Posterior cingulate gyrus (tissue), 11 donors: ENCODE measurements around the gene SATB2.

ENCODE experiments used
- DNase-seq, 10 donors: peaks; one replicate each; pipeline versions ENCODE4 v3.0.0 to v3.0.0-alpha.2; 2020 to 2021; ENCODE audit warnings: mixed read lengths in 3 of 10
- intact Hi-C: fragments of 100-400 bp; cut with DNase I; formaldehyde crosslinking; loops from one replicate; pipeline ENCODE4 v1.15.1; 2023

The SATB2 gene

GRCh38 chr2:199302851-199303250 lies 154.9 kb downstream of the SATB2 start:
- no peak for DNase-seq
- intact Hi-C loops: no loop called here

GRCh38 chr2:199288424-199288823 lies 169.3 kb downstream of the SATB2 start:
- intact Hi-C loops: no loop called here
- DNase-seq: no peak

DNA sequence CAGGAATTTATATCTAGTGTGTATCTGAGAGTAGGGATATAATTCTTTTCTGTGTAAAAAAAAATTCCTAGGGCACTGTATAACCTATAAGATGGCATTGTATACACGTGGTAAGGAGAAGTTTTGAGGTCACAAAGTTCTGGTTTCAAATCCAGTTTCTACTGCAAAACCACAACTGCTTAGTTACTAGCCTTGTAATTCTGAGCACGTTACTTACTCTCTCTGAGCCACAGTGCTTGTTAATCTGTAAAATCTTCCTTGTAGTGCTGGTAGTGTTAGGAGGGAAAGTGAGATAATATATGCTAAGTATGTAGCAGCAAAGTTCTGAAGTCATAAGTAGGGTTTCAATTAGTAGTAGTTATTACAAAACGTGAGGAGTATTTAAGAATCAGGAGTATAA lies 175.4 kb downstream of the SATB2 start:
- intact Hi-C loops: no loop called here
- no peak for DNase-seq

- DNase-seq: no peak
- intact Hi-C loops: no loop called here
Measured at GRCh38 chr2:199279146-199279545, 178.6 kb downstream of the SATB2 start.

DNA sequence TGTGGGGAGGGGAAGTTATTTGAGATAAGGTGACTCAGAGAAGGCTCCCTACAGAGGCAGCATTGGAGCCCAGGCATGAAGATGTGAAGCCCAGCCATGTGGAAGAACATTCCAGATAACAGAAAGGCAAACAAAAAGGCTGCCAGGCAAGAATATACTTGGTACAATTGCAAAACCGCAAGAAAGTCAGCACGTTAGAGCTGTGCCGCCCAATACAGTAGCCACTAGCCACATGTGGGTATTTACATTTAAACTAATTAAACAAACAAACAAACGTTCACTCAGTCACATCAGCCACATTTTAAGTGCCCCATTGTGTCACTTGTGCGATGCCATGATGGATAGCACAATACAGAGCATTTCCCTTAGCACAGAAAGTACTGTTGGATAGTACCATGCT lies 179.6 kb downstream of the SATB2 start:
- DNase-seq: no peak
- intact Hi-C loops: no loop called here

- no peak for DNase-seq
- intact Hi-C loops: no loop called here
Measured at GRCh38 chr2:199273042-199273511, 184.7 kb downstream of the SATB2 start.

DNA sequence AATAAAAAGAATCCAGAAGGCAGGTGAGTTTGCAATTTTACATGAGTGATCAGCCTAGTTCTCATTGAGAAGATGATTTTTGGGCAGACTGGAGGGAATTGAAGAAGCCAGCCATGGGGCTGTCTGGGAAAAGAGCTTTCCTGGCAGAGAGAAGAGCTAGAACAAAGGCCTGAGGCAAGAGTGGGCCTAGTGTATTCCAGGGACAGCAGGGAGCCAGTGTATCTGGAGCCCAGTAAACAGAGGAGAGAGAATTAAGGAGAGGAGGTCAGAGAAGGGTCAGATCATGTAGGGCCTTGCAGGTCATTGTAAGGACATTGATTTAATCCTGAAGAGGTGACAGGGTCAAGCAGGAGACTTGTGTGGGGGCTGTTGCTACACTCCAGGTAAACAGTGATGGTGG lies 195.8 kb downstream of the SATB2 start:
- intact Hi-C loops: no loop called here
- no peak for DNase-seq

DNA sequence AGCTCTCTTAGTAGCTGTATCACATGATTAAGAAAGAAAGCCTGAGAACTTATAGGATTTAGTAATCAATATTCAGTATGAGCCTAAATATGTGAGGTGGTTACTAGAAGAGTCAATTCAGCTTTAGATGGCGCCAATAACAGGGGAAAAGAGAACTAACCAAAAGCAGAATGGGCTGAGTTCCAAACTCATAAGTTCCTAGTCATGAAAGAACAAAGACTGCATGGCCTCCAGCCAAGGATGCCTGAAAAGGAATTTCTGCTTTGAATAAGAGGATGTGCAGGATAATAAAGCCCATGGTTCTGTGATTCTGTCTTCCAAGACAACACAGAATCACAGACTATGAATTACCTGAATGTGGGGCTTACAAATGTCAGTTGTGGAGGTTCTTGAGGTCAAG lies 196.5 kb downstream of the SATB2 start:
- DNase-seq: peak in 2 of 10 donors; percentile 14 to 37
- intact Hi-C loops: no loop called here

GRCh38 chr2:199259671-199260070 lies 198.1 kb downstream of the SATB2 start:
- no peak for DNase-seq
- intact Hi-C loops: no loop called here

- DNase-seq: no peak
- intact Hi-C loops: no loop called here
Measured at GRCh38 chr2:199258291-199258690, 199.4 kb downstream of the SATB2 start.

GRCh38 chr2:199257261-199258224 lies 200.2 kb downstream of the SATB2 start:
- intact Hi-C loops: no loop called here
- no peak for DNase-seq

- DNase-seq: no peak
- intact Hi-C loops: no loop called here
Measured at GRCh38 chr2:199230091-199230490, 227.6 kb downstream of the SATB2 start.

DNA sequence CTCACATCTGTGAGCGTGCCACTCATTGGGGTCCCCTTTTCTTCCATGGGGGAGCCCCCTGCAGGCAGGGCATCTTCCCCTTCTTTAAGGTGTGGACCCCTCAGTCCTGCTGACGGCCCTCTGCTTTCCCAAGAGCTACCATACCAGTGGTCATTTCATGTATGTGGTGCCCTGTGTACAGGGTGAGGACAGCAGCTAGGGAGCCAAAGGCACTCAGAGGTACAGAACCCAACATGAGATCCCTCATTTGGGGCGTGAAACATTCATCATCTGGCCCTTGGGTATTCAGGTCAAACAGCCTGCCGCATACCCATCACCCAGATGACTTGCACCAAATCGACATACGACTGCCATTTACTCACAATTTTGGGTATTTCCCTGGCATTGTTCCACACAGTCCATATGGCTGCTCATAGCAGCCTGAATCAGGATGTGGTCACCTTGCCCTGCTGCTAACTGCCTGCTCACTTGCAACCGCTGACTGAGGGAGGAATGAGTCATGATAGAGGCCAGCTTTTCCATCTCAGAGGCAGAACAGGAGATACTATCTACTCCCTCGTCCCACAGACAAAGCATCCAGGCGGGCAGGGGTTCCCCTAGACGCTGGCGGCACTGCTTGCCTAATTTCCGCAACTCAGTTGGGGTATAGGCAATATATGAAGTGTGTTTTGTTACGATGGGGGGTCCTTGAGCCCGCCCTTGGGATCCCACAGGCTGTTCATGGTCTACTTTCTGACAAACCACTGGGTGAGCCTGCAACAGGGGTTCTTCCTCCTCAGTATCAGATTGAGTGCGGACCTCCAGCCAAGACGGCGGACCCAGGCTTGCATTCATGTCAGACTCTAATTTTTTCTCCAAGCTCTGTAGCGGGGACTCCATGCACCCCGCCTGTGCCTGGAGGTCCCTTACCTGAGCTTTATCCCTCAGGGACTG lies 228.6 kb downstream of the SATB2 start:
- intact Hi-C loops: no loop called here
- no peak for DNase-seq

- intact Hi-C loops: no loop called here
- no peak for DNase-seq
Measured at GRCh38 chr2:199223791-199224190, 233.9 kb downstream of the SATB2 start.

DNA sequence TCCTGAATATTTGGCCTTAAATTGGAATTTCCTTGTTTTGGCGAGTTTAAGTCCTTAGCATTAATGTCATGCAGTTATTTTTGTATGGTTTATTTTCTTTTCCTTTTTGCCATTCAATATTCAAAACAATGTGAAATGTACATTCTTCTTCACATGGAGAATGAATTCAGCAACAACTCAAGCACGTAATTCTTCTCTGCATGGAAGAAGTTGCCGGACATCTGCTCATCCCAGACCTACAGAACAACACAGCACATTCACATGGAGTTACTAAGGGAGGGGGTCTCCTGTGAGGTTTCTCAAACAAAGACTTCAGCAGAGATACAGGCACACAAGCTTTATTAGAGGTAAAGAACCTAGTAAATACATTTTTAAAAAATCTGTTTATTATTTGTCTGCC lies 236.8 kb downstream of the SATB2 start:
- intact Hi-C loops: no loop called here
- no peak for DNase-seq

DNA sequence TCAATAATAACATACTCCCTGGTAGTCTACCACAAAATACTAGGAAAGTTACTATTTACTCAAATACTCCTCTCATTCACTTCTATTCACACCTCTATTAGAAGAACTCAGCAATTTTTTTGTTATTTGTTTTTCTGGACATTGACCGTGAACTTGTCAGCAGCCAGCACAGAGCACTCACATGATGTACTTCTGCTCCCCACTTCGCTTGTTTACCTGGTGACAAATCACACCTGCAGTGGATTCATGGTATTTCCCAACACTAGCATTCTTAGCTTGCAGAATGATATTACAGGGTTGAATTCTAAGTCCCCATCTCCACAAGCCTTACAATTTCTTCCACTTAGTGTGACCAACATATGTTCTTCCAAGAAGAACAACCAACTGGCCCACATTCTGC lies 238.2 kb downstream of the SATB2 start:
- DNase-seq: no peak
- intact Hi-C loops: no loop called here
